SK-N-SH treated with all-trans-retinoic acid at 6 μM for 48 hours (cell line): ENCODE data around the gene SPRED1.

Experiments
- CREB5 ChIP-seq: fragments of 250-450 bp; sonication (Bioruptor Pico); IDR thresholded peaks from 2 replicates; pipeline ENCODE4 v1.5.1; 2020; ENCODE audit warnings: low read depth, mild to moderate bottlenecking, moderate library complexity
- GLIS3 ChIP-seq: fragments of 250-450 bp; sonication (Bioruptor Pico); IDR thresholded peaks from 2 replicates; pipeline ENCODE4 v1.5.0; 2020; ENCODE audit warnings: mild to moderate bottlenecking, moderate library complexity
- TOX ChIP-seq: fragments of 250-450 bp; sonication (Bioruptor Pico); IDR thresholded peaks from 2 replicates; pipeline ENCODE4 v1.8.0; 2021; ENCODE audit warnings: mild to moderate bottlenecking, moderate library complexity, borderline replicate concordance
- TSHZ2 ChIP-seq: fragments of 250-450 bp; sonication (Bioruptor Pico); IDR thresholded peaks from 2 replicates; pipeline ENCODE4 v1.5.0; 2020; ENCODE audit warnings: mild to moderate bottlenecking, moderate library complexity

GRCh38 chr15:38228618-38229017 is 24.0 kb upstream of the SPRED1 start:
- TF ChIP-seq TSHZ2 (CRISPR knock-in tag) (no peak), TOX (CRISPR knock-in tag) (no peak), GLIS3 (CRISPR knock-in tag) (no peak), CREB5 (CRISPR knock-in tag) (no peak)
